ENCODE measurements around the gene SLC5A10. TPM values are rescaled to one million over a fixed set of nuclear protein-coding genes. Genes with fewer than 3 reads are reported as not detected.

SLC5A10 gene
- total and polyA plus RNA-seq, 4 donors: 0.05 to 0.23 (median 0.15) TPM

DNA sequence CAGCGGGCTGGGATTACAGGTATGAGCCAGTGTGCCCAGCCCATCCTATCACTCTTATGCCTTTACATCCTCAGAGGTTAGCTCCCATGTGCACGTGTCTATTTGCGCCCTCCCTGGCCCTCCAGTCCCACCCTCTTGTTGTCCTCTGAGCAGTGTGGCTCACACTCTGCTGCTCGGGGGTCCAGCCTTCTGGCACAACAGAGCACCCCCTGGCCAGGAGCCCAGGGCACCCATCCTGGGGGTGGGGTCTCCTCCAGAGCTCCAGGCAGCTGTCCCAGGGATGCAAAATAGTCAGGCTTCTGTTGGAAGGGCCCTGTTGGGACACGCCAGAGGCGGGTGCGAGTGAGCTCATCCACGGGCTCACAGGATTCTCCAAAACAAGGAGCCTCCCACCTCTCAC, 64.3 kb downstream of the SLC5A10 start:
- H3K4me3 ChIP-seq (ENCODE audit: low read depth in 1 of 3, low read length in 3 of 3): no peak overlapping the region
- WGBS: 95% methylated on average over 8 of the region's 8 CpGs
- no peak for DNase-seq (ENCODE audit: low spot score)
- TF ChIP-seq HNF4A (conservative IDR thresholded peaks at IDR 0.05): no peak
- no peak for TF ChIP-seq FOXA2 (IDR thresholded peaks at IDR 0.05)
- TF ChIP-seq RXRA (IDR thresholded peaks at IDR 0.05): no peak
- TF ChIP-seq YY1 (IDR thresholded peaks at IDR 0.05): no peak
- TF ChIP-seq SP1 (IDR thresholded peaks at IDR 0.05): no peak
- TF ChIP-seq, protein P1, sequence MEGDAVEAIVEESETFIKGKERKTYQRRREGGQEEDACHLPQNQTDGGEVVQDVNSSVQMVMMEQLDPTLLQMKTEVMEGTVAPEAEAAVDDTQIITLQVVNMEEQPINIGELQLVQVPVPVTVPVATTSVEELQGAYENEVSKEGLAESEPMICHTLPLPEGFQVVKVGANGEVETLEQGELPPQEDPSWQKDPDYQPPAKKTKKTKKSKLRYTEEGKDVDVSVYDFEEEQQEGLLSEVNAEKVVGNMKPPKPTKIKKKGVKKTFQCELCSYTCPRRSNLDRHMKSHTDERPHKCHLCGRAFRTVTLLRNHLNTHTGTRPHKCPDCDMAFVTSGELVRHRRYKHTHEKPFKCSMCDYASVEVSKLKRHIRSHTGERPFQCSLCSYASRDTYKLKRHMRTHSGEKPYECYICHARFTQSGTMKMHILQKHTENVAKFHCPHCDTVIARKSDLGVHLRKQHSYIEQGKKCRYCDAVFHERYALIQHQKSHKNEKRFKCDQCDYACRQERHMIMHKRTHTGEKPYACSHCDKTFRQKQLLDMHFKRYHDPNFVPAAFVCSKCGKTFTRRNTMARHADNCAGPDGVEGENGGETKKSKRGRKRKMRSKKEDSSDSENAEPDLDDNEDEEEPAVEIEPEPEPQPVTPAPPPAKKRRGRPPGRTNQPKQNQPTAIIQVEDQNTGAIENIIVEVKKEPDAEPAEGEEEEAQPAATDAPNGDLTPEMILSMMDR (IDR thresholded peaks at IDR 0.05; ENCODE audit: low read depth, low read length, missing input control): no peak
- no peak for TF ChIP-seq GABPA (IDR thresholded peaks at IDR 0.05 in 1 of 2, conservative IDR thresholded peaks at IDR 0.05 in 1 of 2)
- no peak for TF ChIP-seq FOXA1 (IDR thresholded peaks at IDR 0.05)
- TF ChIP-seq, protein P2, sequence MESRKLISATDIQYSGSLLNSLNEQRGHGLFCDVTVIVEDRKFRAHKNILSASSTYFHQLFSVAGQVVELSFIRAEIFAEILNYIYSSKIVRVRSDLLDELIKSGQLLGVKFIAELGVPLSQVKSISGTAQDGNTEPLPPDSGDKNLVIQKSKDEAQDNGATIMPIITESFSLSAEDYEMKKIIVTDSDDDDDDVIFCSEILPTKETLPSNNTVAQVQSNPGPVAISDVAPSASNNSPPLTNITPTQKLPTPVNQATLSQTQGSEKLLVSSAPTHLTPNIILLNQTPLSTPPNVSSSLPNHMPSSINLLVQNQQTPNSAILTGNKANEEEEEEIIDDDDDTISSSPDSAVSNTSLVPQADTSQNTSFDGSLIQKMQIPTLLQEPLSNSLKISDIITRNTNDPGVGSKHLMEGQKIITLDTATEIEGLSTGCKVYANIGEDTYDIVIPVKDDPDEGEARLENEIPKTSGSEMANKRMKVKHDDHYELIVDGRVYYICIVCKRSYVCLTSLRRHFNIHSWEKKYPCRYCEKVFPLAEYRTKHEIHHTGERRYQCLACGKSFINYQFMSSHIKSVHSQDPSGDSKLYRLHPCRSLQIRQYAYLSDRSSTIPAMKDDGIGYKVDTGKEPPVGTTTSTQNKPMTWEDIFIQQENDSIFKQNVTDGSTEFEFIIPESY (IDR thresholded peaks at IDR 0.05): no peak
- peaks cover 0 to 5% (median 1%) of the 10 kb centered on the region in 4 donors for H3K4me1 ChIP-seq (ENCODE audit: control insufficient read depth in 4 of 4, insufficient read depth in 4 of 4, low read length in 3 of 4)
- no peak overlapping the region for H3K9ac ChIP-seq (ENCODE audit: low read depth in 1 of 2, low read length in 2 of 2)
- no peak overlapping the region for H3K27ac ChIP-seq (ENCODE audit: low read depth in 1 of 2, low read length in 2 of 2)
- H3K36me3 ChIP-seq (ENCODE audit: control insufficient read depth in 4 of 4, insufficient read depth in 3 of 4, low read depth in 1 of 4, low read length in 3 of 4): no peaks in the 10 kb centered on the region
- H3K27me3 ChIP-seq (ENCODE audit: control insufficient read depth in 4 of 4, insufficient read depth in 4 of 4, low read length in 3 of 4): no peaks in the 10 kb centered on the region
- H3K9me3 ChIP-seq (ENCODE audit: control insufficient read depth in 4 of 4, low read length in 3 of 4): no peaks in the 10 kb centered on the region

DNA sequence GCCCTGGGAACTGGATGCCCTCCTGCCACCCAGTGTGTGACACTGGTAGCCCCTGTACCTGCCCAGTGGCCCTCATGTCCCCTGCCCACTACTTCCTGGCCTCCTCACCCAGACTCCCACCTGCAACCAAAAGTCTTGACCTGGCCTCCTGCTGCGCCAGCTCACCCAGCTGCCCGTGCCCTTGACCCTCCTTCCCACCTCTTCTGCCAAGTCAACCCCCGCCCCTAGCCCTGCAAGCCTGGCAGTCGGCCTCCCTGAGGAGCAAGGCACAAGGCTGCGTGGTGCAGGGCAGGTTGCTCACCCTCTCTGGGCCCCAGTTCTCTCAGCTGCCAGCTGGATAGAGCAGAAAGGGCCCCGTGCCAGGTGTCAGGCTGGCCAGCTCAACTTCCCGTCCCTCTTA, 64.9 kb downstream of the SLC5A10 start:
- Histone ChIP-seq H3K27ac (ENCODE audit: low read depth in 1 of 2, low read length in 2 of 2) (no peak overlapping the region), H3K4me1 (ENCODE audit: control insufficient read depth in 4 of 4, insufficient read depth in 4 of 4, low read length in 3 of 4) (peaks cover 0 to 5% (median 1%) of the 10 kb centered on the region in 4 donors), H3K9me3 (ENCODE audit: control insufficient read depth in 4 of 4, low read length in 3 of 4) (no peaks in the 10 kb centered on the region), H3K4me3 (ENCODE audit: low read depth in 1 of 3, low read length in 3 of 3) (no peak overlapping the region), H3K36me3 (ENCODE audit: control insufficient read depth in 4 of 4, insufficient read depth in 3 of 4, low read depth in 1 of 4, low read length in 3 of 4) (no peaks in the 10 kb centered on the region), H3K27me3 (ENCODE audit: control insufficient read depth in 4 of 4, insufficient read depth in 4 of 4, low read length in 3 of 4) (no peaks in the 10 kb centered on the region), H3K9ac (ENCODE audit: low read depth in 1 of 2, low read length in 2 of 2) (no peak overlapping the region)
- no peak for DNase-seq (ENCODE audit: low spot score)
- TF ChIP-seq EGR1 (IDR thresholded peaks at IDR 0.05; ENCODE audit: low read depth in 2 of 2) (no peak), SP1 (IDR thresholded peaks at IDR 0.05) (no peak), FOXA2 (IDR thresholded peaks at IDR 0.05) (no peak), HNF4A (conservative IDR thresholded peaks at IDR 0.05) (no peak), GABPA (IDR thresholded peaks at IDR 0.05 in 1 of 2, conservative IDR thresholded peaks at IDR 0.05 in 1 of 2) (no peak), JUND (IDR thresholded peaks at IDR 0.05) (no peak), NR2F2 (IDR thresholded peaks at IDR 0.05) (no peak), HNF4G (IDR thresholded peaks at IDR 0.05) (no peak), RXRA (IDR thresholded peaks at IDR 0.05) (no peak), YY1 (IDR thresholded peaks at IDR 0.05) (no peak), FOXA1 (IDR thresholded peaks at IDR 0.05) (no peak)
- TF ChIP-seq, protein P3, sequence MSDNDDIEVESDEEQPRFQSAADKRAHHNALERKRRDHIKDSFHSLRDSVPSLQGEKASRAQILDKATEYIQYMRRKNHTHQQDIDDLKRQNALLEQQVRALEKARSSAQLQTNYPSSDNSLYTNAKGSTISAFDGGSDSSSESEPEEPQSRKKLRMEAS (IDR thresholded peaks at IDR 0.05): no peak
- TF ChIP-seq, protein P2 (IDR thresholded peaks at IDR 0.05): no peak
- TF ChIP-seq, protein P1 (IDR thresholded peaks at IDR 0.05; ENCODE audit: low read depth, low read length, missing input control): no peak
- TF ChIP-seq, protein P4, sequence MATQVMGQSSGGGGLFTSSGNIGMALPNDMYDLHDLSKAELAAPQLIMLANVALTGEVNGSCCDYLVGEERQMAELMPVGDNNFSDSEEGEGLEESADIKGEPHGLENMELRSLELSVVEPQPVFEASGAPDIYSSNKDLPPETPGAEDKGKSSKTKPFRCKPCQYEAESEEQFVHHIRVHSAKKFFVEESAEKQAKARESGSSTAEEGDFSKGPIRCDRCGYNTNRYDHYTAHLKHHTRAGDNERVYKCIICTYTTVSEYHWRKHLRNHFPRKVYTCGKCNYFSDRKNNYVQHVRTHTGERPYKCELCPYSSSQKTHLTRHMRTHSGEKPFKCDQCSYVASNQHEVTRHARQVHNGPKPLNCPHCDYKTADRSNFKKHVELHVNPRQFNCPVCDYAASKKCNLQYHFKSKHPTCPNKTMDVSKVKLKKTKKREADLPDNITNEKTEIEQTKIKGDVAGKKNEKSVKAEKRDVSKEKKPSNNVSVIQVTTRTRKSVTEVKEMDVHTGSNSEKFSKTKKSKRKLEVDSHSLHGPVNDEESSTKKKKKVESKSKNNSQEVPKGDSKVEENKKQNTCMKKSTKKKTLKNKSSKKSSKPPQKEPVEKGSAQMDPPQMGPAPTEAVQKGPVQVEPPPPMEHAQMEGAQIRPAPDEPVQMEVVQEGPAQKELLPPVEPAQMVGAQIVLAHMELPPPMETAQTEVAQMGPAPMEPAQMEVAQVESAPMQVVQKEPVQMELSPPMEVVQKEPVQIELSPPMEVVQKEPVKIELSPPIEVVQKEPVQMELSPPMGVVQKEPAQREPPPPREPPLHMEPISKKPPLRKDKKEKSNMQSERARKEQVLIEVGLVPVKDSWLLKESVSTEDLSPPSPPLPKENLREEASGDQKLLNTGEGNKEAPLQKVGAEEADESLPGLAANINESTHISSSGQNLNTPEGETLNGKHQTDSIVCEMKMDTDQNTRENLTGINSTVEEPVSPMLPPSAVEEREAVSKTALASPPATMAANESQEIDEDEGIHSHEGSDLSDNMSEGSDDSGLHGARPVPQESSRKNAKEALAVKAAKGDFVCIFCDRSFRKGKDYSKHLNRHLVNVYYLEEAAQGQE (IDR thresholded peaks at IDR 0.05): no peak
- TF ChIP-seq, protein P5, sequence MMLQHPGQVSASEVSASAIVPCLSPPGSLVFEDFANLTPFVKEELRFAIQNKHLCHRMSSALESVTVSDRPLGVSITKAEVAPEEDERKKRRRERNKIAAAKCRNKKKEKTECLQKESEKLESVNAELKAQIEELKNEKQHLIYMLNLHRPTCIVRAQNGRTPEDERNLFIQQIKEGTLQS (IDR thresholded peaks at IDR 0.05): no peak
- 77% methylated on average over 7 of the region's 7 CpGs for WGBS

Data from liver (tissue), 9 donors.